Measurements from ENCODE around the gene PLPPR5. TPM values are rescaled to one million over a fixed set of nuclear protein-coding genes. Genes with fewer than 3 reads are reported as not detected.

The PLPPR5 gene
- total RNA-seq, 1 experiment from 2014 or later = not detected

- no peak overlapping the region for H3K4me3 ChIP-seq (ENCODE audit: low read depth, low read length)
- H3K4me1 ChIP-seq = no peaks in the 10 kb centered on the region
- no peak for TF ChIP-seq CTCF (IDR thresholded peaks at IDR 0.05; ENCODE audit: insufficient read depth in 1 of 2, low read depth in 1 of 2, low read length in 1 of 2, severe bottlenecking in 1 of 2, unreplicated experiment in 1 of 2)
- no peaks in the 10 kb centered on the region for H3K9me3 Mint-ChIP-seq (ENCODE audit: unreplicated experiment)
- BruUV-seq (replicated peaks) = no TSS peak
- H3K36me3 Mint-ChIP-seq (ENCODE audit: insufficient read depth, unreplicated experiment) = no peaks in the 10 kb centered on the region
- ChIA-PET CTCF (no interaction called here), POLR2A (no interaction called here)
- no peaks in the 10 kb centered on the region for H3K9me3 ChIP-seq
- no peaks in the 10 kb centered on the region for H3K27me3 Mint-ChIP-seq (ENCODE audit: insufficient read depth, unreplicated experiment)
- H3K36me3 ChIP-seq (ENCODE audit: control insufficient read depth, insufficient read depth, low read length) = no peaks in the 10 kb centered on the region
- no peak overlapping the region for H3K27ac Mint-ChIP-seq (ENCODE audit: unreplicated experiment)
- intact Hi-C loops (cut with micrococcal nuclease; ENCODE audit: unreplicated experiment) = no loop called here
- H3K4me3 Mint-ChIP-seq (ENCODE audit: unreplicated experiment) = no peak overlapping the region
- no peak for DNase-seq
- H3K27me3 ChIP-seq (replicated peaks; ENCODE audit: control insufficient read depth, insufficient read depth, low read length) = no peaks in the 10 kb centered on the region
- no peaks in the 10 kb centered on the region for H3K4me1 Mint-ChIP-seq (ENCODE audit: low read depth, unreplicated experiment)
Observed at GRCh38 chr1:98897479-98897878, 107.2 kb downstream of the PLPPR5 start.

- no peak overlapping the region for H3K27ac Mint-ChIP-seq (ENCODE audit: unreplicated experiment)
- no peak for TF ChIP-seq CTCF (IDR thresholded peaks at IDR 0.05; ENCODE audit: insufficient read depth in 1 of 2, low read depth in 1 of 2, low read length in 1 of 2, severe bottlenecking in 1 of 2, unreplicated experiment in 1 of 2)
- H3K36me3 Mint-ChIP-seq (ENCODE audit: insufficient read depth, unreplicated experiment) = no peaks in the 10 kb centered on the region
- no peaks in the 10 kb centered on the region for H3K9me3 Mint-ChIP-seq (ENCODE audit: unreplicated experiment)
- CTCF ChIA-PET = no interaction called here
- no peak overlapping the region for H3K4me3 Mint-ChIP-seq (ENCODE audit: unreplicated experiment)
- intact Hi-C loops (cut with micrococcal nuclease; ENCODE audit: unreplicated experiment) = no loop called here
- no peaks in the 10 kb centered on the region for H3K9me3 ChIP-seq
- H3K4me1 Mint-ChIP-seq (ENCODE audit: low read depth, unreplicated experiment) = no peaks in the 10 kb centered on the region
- DNase-seq = no peak
- no peaks in the 10 kb centered on the region for H3K36me3 ChIP-seq (ENCODE audit: control insufficient read depth, insufficient read depth, low read length)
- H3K27me3 Mint-ChIP-seq (ENCODE audit: insufficient read depth, unreplicated experiment) = no peaks in the 10 kb centered on the region
- BruUV-seq (replicated peaks) = no TSS peak
- H3K4me3 ChIP-seq (ENCODE audit: low read depth, low read length) = no peak overlapping the region
- H3K4me1 ChIP-seq = no peaks in the 10 kb centered on the region
- H3K27me3 ChIP-seq (replicated peaks; ENCODE audit: control insufficient read depth, insufficient read depth, low read length) = no peaks in the 10 kb centered on the region
- POLR2A ChIA-PET = no interaction called here
Observed at GRCh38 chr1:98896711-98897445, 107.8 kb downstream of the PLPPR5 start.

- Mint-ChIP-seq H3K27me3 (ENCODE audit: insufficient read depth, unreplicated experiment) (no peaks in the 10 kb centered on the region), H3K4me3 (ENCODE audit: unreplicated experiment) (no peak overlapping the region), H3K27ac (ENCODE audit: unreplicated experiment) (no peak overlapping the region), H3K36me3 (ENCODE audit: insufficient read depth, unreplicated experiment) (no peaks in the 10 kb centered on the region), H3K4me1 (ENCODE audit: low read depth, unreplicated experiment) (no peaks in the 10 kb centered on the region), H3K9me3 (ENCODE audit: unreplicated experiment) (no peaks in the 10 kb centered on the region)
- BruUV-seq (replicated peaks) = no TSS peak
- TF ChIP-seq CTCF (IDR thresholded peaks at IDR 0.05; ENCODE audit: insufficient read depth in 1 of 2, low read depth in 1 of 2, low read length in 1 of 2, severe bottlenecking in 1 of 2, unreplicated experiment in 1 of 2) = no peak
- ChIA-PET POLR2A (no interaction called here), CTCF (no interaction called here)
- intact Hi-C loops (cut with micrococcal nuclease; ENCODE audit: unreplicated experiment) = no loop called here
- no peaks in the 10 kb centered on the region for H3K27me3 ChIP-seq (replicated peaks; ENCODE audit: control insufficient read depth, insufficient read depth, low read length)
- no peaks in the 10 kb centered on the region for H3K9me3 ChIP-seq
- H3K4me1 ChIP-seq = no peaks in the 10 kb centered on the region
- H3K36me3 ChIP-seq (ENCODE audit: control insufficient read depth, insufficient read depth, low read length) = no peaks in the 10 kb centered on the region
- DNase-seq = no peak
- H3K4me3 ChIP-seq (ENCODE audit: low read depth, low read length) = no peak overlapping the region
Observed at GRCh38 chr1:98893371-98893770, 111.3 kb downstream of the PLPPR5 start.

Measured in Caco-2 (cell line).